Activated CD4-positive, alpha-beta T cell treated with anti-CD3 and anti-CD28 coated beads, Interleukin-2, amount 10 ng/mL, durations not matched to agents 7 days and 5 days (primary cell): ENCODE measurements around the gene CASP8AP2. TPM values are rescaled to one million over a fixed set of nuclear protein-coding genes. Genes with fewer than 3 reads are reported as not detected.
"Not testable (repeated sequence)": the region's sequence is repeated elsewhere in the genome, so short reads cannot be mapped to it uniquely, and the experiment has no call there.

Experiments
- CTCF ChIA-PET: fragments of 350-600 bp; sonication (Branson Sonifier 250); formaldehyde crosslinking; loops from one replicate; lab custom pipeline; 2021; ENCODE audit warnings: antibody characterized with exemption; lab: Charles Lee
- POLR2A ChIA-PET: fragments of 350-600 bp; sonication (Branson Sonifier 250); formaldehyde crosslinking; loops from one replicate; lab custom pipeline; 2021; ENCODE audit warnings: antibody characterized with exemption; lab: Charles Lee
- DNase-seq: peaks from one replicate; pipeline ENCODE4 v3.0.0-alpha.2; 2020
- H3K27ac Mint-ChIP-seq: one replicate; pipeline ENCODE4 v1.8.0; 2021; ENCODE audit warnings: mild to moderate bottlenecking, moderate library complexity, mixed read lengths
- H3K27me3 Mint-ChIP-seq: one replicate; pipeline ENCODE4 v1.8.0; 2021; ENCODE audit warnings: mixed read lengths
- H3K36me3 Mint-ChIP-seq: one replicate; pipeline ENCODE4 v1.8.0; 2021; ENCODE audit warnings: low read depth, mixed read lengths
- H3K4me1 Mint-ChIP-seq: one replicate; pipeline ENCODE4 v1.8.0; 2021; ENCODE audit warnings: mixed read lengths
- H3K4me3 Mint-ChIP-seq: one replicate; pipeline ENCODE4 v1.8.0; 2021; ENCODE audit warnings: mild to moderate bottlenecking, moderate library complexity, mixed read lengths
- H3K9me3 Mint-ChIP-seq: one replicate; pipeline ENCODE4 v1.8.0; 2021; ENCODE audit warnings: mixed read lengths
- total RNA-seq, 2 experiments: library from RNA; stranded (reverse); gene quantifications; one replicate each; pipeline ENCODE4 v1.2.3, GENCODE V29; 2021

Gene CASP8AP2
- total RNA-seq, 2 experiments from 2014 or later: 45.1 to 49.6 TPM

DNA sequence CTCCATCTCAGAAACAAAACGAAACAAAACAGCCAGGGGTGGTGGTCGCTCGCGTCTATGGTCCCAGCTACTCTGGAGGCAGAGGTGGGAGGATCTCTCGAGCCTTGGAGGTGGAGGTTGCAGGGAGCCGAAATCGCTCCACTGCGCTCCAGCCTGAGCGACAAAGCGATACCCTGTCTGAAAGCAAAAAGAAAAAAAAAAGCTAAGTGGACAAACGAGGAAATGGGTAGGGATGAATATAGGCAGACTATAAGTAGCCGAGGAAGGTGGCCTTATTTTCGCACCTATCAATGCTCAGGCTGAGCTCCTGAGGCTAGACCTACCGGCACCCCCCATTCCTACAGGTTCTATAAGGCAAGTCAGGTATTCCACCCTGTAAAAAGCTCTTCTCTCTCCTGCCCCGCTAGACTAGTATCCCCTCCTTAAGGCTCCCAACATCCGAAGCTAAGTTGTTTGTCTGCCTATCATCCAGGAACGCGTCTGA is 650 bp upstream of the CASP8AP2 start:
- Mint-ChIP-seq H3K4me1 (peaks cover 35% of the 10 kb centered on the region), H3K27ac (peak overlapping the region; percentile 97), H3K9me3 (no peaks in the 10 kb centered on the region), H3K36me3 (peaks cover 36% of the 10 kb centered on the region), H3K4me3 (peak overlapping the region; percentile 100), H3K27me3 (no peaks in the 10 kb centered on the region)
- CTCF ChIA-PET: interaction anchor here (0.7 to 2.0 kb wide), 7 partner anchors 9 to 650 kb away, joined by 3 to 11 read pairs (median 3); partner anchors contain the start of genes ANKRD6 and MDN1
- DNase-seq: peak; percentile 43
- POLR2A ChIA-PET: interaction anchor here (0.6 to 1.4 kb wide), 5 partner anchors 9 to 456 kb away, joined by 4 to 10 read pairs (median 5); partner anchors contain the start of gene MDN1

GRCh38 chr6:89830170-89830809 is 610 bp downstream of the CASP8AP2 start:
- no peak for DNase-seq
- Mint-ChIP-seq H3K36me3 (peaks cover 43% of the 10 kb centered on the region), H3K9me3 (no peaks in the 10 kb centered on the region), H3K27me3 (no peaks in the 10 kb centered on the region), H3K4me3 (peak overlapping the region; percentile 100), H3K27ac (peak overlapping the region; percentile 97), H3K4me1 (peaks cover 41% of the 10 kb centered on the region)
- ChIA-PET CTCF (interaction anchor here (1.0 kb wide), 1 partner anchor 27 kb away, joined by 3 read pairs; no protein-coding TSS in a partner anchor), POLR2A (no interaction called here)

DNA sequence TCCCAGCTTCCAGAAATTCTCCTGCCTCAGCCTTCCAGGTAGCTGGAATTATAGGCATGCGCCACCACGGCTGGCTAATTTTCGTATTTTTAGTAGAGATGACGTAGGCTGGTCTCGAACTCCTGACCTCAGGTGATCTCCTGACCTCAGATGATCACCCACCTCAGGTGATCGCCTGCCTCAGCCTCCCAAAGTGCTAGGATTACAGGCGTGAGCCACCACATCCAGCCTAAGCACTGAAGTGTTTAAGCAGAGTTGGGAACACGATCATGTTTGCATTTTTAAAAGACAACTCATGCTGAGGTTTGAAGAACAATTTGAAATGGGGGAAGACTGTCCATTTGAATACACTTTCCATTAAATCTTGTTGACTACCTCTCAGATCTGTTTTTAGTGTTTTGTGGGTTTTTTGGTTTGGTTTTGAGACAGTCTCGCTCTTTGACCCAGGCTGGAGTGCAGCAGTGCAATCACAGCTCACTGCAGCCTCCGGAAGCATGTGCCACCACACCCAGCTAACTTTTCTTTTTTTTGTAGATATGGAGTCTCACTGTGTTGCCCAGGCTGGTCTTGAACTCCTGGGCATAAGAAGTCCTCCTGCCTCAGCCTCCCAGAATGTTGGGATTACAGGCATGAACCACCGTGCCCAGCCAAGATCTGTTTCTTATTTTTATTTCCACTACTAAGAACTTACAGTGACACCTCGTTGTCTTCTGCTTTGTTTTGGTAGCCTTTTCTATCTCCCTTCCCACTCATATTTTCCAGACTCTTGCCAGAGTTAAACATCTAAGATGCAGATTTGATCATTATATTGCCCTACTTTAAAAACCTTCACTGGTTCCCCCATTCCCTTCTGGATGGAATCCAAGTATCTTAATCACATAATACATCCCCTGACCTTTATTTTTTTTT is 5.5 kb downstream of the CASP8AP2 start:
- H3K27ac Mint-ChIP-seq: peak overlapping the region; percentile 87
- ChIA-PET POLR2A (interaction anchor here (0.7 kb wide), 1 partner anchor 970 kb away, joined by 3 read pairs; no protein-coding TSS in a partner anchor), CTCF (interaction anchor here (1.7 kb wide), 1 partner anchor 42 kb away, joined by 4 read pairs; no protein-coding TSS in a partner anchor)
- H3K36me3 Mint-ChIP-seq: peaks cover 71% of the 10 kb centered on the region
- peak; percentile 48 for DNase-seq
- H3K27me3 Mint-ChIP-seq: no peaks in the 10 kb centered on the region
- H3K9me3 Mint-ChIP-seq: no peaks in the 10 kb centered on the region
- H3K4me1 Mint-ChIP-seq: peaks cover 60% of the 10 kb centered on the region
- H3K4me3 Mint-ChIP-seq: peak overlapping the region; percentile 40

DNA sequence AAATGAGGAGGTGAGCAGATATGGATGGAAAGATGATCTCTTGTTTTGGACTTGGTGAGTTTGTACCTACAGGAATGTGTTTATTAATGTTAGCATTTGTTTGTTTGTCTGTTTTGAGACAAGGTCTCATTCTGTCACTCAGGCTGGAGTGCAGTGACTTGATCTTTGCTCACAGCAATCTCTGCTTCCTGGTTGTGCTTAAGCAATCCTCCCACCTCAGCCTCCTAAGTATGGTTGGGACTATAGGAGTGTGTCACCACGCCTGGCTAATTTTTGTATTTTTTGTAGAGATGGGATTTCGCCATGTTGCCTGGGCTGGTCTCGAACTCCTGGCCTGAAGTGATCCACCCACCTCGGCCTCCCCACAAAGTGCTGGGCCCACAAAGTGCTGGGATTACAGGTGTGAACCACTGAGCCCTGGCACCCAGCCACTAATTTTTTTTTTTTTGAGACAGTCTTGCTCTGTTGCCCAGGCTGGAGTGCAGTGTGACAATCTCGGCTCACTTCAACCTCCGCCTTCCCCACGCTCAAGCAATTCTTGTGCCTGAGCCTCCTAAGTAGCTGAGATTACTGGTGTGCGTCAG is 7.1 kb downstream of the CASP8AP2 start:
- DNase-seq: no peak
- peaks cover 50% of the 10 kb centered on the region for H3K4me1 Mint-ChIP-seq
- ChIA-PET CTCF (interaction anchor here (0.8 kb wide), 1 partner anchor 11 kb away, joined by 4 read pairs; no protein-coding TSS in a partner anchor), POLR2A (no interaction called here)
- peaks cover 63% of the 10 kb centered on the region for H3K36me3 Mint-ChIP-seq
- no peaks in the 10 kb centered on the region for H3K27me3 Mint-ChIP-seq
- H3K4me3 Mint-ChIP-seq: no peak overlapping the region
- no peaks in the 10 kb centered on the region for H3K9me3 Mint-ChIP-seq
- peak overlapping the region; percentile 60 for H3K27ac Mint-ChIP-seq

GRCh38 chr6:89840538-89840937 is 10.9 kb downstream of the CASP8AP2 start:
- Mint-ChIP-seq H3K27me3 (no peaks in the 10 kb centered on the region), H3K36me3 (peaks cover 41% of the 10 kb centered on the region), H3K9me3 (no peaks in the 10 kb centered on the region), H3K4me3 (no peak overlapping the region), H3K27ac (no peak overlapping the region), H3K4me1 (peaks cover 38% of the 10 kb centered on the region)
- POLR2A ChIA-PET: no interaction called here
- CTCF ChIA-PET: interaction anchor here (1.0 to 1.1 kb wide), 2 partner anchors 9 to 11 kb away, joined by 3 to 4 read pairs; no protein-coding TSS in a partner anchor
- no peak for DNase-seq

DNA sequence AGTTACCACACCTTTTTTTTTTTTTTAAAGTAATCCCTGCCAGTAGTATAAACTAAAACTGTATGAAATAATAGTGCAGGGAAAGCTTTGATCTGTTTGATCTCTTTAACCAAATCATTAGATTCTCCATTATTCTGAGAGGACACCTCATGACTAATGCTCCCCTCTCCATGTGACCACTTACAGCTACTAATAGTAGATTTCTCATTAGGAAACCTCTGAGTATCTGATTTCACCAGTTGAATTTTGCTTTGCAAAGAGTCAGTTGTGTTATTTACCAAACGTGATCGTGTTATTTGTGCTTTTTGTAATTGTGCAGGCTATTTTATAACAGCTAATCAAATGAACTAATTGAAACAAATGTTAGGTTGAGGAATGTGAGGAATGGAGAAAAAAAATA is 12.5 kb downstream of the CASP8AP2 start:
- peaks cover 27% of the 10 kb centered on the region for H3K4me1 Mint-ChIP-seq
- H3K4me3 Mint-ChIP-seq: no peak overlapping the region
- POLR2A ChIA-PET: no interaction called here
- no peaks in the 10 kb centered on the region for H3K27me3 Mint-ChIP-seq
- CTCF ChIA-PET: no interaction called here
- no peak overlapping the region for H3K27ac Mint-ChIP-seq
- H3K9me3 Mint-ChIP-seq: no peaks in the 10 kb centered on the region
- DNase-seq: no peak
- H3K36me3 Mint-ChIP-seq: peaks cover 33% of the 10 kb centered on the region

DNA sequence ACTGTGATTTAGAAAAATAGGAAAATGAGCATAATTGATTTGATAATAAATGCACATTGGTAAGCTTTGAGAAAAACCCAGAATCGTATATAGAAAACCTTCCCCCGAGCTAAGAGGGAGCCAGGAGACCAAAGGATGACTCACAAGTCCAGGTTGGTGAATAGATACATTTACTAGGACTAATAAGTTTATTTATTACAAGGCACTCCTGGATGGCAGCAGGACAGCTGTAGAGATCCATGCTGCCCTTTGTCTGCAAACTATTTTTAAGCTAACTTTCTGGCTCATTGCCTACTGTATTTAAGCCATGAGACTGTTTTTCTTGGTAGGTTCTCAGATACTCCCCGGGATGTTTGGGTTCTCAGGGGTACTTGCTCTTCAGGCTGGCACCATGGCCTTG is 13.4 kb downstream of the CASP8AP2 start:
- H3K4me3 Mint-ChIP-seq: no peak overlapping the region
- no peaks in the 10 kb centered on the region for H3K9me3 Mint-ChIP-seq
- ChIA-PET CTCF (interaction anchor here (0.5 kb wide), 1 partner anchor 35 kb away, joined by 3 read pairs; no protein-coding TSS in a partner anchor), POLR2A (no interaction called here)
- no peaks in the 10 kb centered on the region for H3K27me3 Mint-ChIP-seq
- H3K36me3 Mint-ChIP-seq: peaks cover 29% of the 10 kb centered on the region
- no peak overlapping the region for H3K27ac Mint-ChIP-seq
- H3K4me1 Mint-ChIP-seq: peaks cover 22% of the 10 kb centered on the region
- no peak for DNase-seq

DNA sequence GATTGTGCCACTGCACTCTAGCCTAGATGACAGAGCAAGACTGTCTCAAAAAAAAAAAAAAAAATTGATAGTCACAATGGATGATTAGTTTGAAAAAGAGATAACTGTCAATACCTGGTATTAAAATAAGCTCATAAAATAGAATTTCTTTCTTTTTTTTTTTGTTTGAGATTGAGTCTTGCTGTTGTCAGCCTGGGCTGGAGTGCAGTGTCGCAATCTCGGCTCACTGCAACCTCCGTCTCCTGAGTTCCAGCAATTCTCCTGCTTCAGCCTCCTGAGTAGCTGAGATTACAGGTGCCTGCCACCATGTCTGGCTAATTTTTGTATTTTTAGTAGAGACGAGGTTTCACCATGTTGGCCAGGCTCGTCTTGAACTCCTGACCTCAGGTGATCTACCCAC is 17.8 kb downstream of the CASP8AP2 start:
- H3K36me3 Mint-ChIP-seq: peaks cover 44% of the 10 kb centered on the region
- H3K9me3 Mint-ChIP-seq, H3K4me3 Mint-ChIP-seq, POLR2A ChIA-PET, H3K27me3 Mint-ChIP-seq, H3K27ac Mint-ChIP-seq, DNase-seq: not testable (repeated sequence)
- CTCF ChIA-PET: interaction anchor here (0.6 to 1.1 kb wide), 3 partner anchors 10 to 1838 kb away, joined by 3 to 5 read pairs (median 4); no protein-coding TSS in a partner anchor
- H3K4me1 Mint-ChIP-seq: peaks cover 14% of the 10 kb centered on the region

DNA sequence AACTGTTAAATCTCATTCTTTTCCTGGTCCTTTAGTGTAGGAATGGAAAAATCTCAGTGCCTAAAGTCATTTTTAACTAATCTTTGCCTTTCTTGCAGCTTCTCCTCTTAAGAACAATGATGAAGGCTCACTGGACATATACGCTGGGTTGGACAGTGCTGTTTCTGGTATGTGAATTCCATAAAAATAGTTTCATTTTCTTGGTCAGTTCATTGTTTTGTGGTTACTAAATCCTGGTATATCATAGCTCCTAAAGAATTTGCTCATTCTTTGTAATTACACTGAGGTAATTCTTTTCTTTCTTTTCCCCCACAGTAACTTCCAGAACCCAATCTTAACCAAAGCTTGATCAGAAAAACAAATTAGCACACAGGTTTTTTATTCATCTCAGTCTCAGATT is 23.4 kb downstream of the CASP8AP2 start:
- ChIA-PET POLR2A (interaction anchor here (0.8 kb wide), 1 partner anchor 854 kb away, joined by 7 read pairs; no protein-coding TSS in a partner anchor), CTCF (interaction anchor here (0.6 to 1.8 kb wide), 3 partner anchors 10 to 26 kb away, joined by 3 to 5 read pairs (median 3); no protein-coding TSS in a partner anchor)
- no peaks in the 10 kb centered on the region for H3K27me3 Mint-ChIP-seq
- DNase-seq: no peak
- H3K4me3 Mint-ChIP-seq: no peak overlapping the region
- peaks cover 58% of the 10 kb centered on the region for H3K36me3 Mint-ChIP-seq
- peaks cover 9% of the 10 kb centered on the region for H3K4me1 Mint-ChIP-seq
- H3K9me3 Mint-ChIP-seq: no peaks in the 10 kb centered on the region
- H3K27ac Mint-ChIP-seq: peak overlapping the region; percentile 71

DNA sequence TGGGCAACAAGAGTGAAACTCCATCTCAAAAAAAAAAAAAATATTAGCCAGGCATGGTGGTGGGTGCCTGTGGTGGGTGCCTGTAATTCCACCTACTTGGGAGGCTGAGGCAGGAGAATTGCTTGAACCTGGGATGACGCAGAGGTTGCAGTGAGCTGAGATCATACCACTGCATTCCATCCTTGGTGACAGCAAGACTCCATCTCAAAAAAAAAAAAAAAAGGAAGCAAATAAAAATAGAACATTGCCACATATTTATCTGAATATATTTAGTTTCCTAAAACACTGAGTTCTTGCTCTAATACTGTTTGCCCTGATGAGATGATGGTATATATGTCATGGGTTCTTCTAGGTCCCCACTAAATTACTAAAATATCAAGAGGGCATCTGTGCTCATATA is 28.4 kb downstream of the CASP8AP2 start:
- Mint-ChIP-seq H3K27me3 (no peaks in the 10 kb centered on the region), H3K9me3 (peaks cover 12% of the 10 kb centered on the region), H3K4me1 (peaks cover 23% of the 10 kb centered on the region), H3K27ac (no peak overlapping the region), H3K36me3 (peaks cover 58% of the 10 kb centered on the region), H3K4me3 (no peak overlapping the region)
- ChIA-PET CTCF (no interaction called here), POLR2A (no interaction called here)
- DNase-seq: no peak

DNA sequence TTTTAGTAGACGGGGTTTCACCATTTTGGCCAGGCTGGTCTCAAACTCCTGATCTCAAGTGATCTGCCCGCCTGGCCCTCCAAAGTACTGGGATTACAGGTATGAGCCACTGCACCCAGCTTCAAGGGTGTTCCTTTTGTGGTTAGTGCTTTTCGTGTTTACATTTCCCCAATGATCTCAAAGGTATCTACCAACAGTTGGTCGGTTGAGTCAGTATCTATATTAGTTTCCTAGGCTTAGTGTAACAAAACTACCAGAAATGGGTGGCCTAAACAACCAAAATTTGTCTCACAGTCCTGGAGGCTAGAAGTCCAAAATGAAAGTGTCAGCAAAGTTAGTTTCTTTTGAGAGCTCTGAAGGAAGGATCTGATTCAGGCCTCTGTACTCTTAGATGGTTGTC is 30.1 kb downstream of the CASP8AP2 start:
- Mint-ChIP-seq H3K27me3 (no peaks in the 10 kb centered on the region), H3K36me3 (peaks cover 62% of the 10 kb centered on the region)
- DNase-seq: no peak

DNA sequence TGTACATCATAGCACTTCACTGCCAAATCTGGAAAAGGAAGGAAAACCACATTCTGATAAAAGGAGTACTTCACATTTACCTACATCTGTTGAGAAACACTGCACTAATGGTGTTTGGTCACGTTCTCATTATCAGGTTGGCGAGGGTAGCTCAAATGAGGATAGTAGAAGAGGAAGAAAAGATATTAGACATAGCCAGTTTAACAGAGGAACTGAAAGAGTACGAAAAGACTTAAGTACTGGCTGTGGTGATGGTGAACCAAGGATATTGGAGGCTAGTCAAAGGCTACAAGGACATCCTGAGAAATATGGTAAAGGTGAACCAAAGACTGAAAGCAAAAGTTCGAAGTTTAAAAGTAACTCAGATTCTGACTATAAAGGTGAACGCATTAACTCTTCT is 32.6 kb downstream of the CASP8AP2 start:
- Mint-ChIP-seq H3K4me1 (peaks cover 21% of the 10 kb centered on the region), H3K36me3 (peaks cover 75% of the 10 kb centered on the region), H3K9me3 (peaks cover 16% of the 10 kb centered on the region), H3K27ac (no peak overlapping the region), H3K27me3 (no peaks in the 10 kb centered on the region), H3K4me3 (no peak overlapping the region)
- ChIA-PET CTCF (interaction anchor here (0.5 to 2.2 kb wide), 3 partner anchors 10 to 198 kb away, joined by 3 to 5 read pairs (median 3); no protein-coding TSS in a partner anchor), POLR2A (no interaction called here)
- DNase-seq: no peak

More for the DNA sequence above, 30.1 kb downstream of the CASP8AP2 start:
- Mint-ChIP-seq H3K4me1 (peaks cover 21% of the 10 kb centered on the region), H3K9me3 (peaks cover 16% of the 10 kb centered on the region), H3K27ac (peak overlapping the region; percentile 61), H3K4me3 (no peak overlapping the region)
- CTCF ChIA-PET: interaction anchor here (0.7 kb wide), 1 partner anchor 183 kb away, joined by 4 read pairs; no protein-coding TSS in a partner anchor
- POLR2A ChIA-PET: no interaction called here
